ENCODE measurements around the gene NOC2L.
A peak's percentile ranks its signal among the peaks of the same experiment; 100 is the strongest.
"Not testable (repeated sequence)": the region's sequence is repeated elsewhere in the genome, so short reads cannot be mapped to it uniquely, and the experiment has no call there.

The NOC2L gene

DNA sequence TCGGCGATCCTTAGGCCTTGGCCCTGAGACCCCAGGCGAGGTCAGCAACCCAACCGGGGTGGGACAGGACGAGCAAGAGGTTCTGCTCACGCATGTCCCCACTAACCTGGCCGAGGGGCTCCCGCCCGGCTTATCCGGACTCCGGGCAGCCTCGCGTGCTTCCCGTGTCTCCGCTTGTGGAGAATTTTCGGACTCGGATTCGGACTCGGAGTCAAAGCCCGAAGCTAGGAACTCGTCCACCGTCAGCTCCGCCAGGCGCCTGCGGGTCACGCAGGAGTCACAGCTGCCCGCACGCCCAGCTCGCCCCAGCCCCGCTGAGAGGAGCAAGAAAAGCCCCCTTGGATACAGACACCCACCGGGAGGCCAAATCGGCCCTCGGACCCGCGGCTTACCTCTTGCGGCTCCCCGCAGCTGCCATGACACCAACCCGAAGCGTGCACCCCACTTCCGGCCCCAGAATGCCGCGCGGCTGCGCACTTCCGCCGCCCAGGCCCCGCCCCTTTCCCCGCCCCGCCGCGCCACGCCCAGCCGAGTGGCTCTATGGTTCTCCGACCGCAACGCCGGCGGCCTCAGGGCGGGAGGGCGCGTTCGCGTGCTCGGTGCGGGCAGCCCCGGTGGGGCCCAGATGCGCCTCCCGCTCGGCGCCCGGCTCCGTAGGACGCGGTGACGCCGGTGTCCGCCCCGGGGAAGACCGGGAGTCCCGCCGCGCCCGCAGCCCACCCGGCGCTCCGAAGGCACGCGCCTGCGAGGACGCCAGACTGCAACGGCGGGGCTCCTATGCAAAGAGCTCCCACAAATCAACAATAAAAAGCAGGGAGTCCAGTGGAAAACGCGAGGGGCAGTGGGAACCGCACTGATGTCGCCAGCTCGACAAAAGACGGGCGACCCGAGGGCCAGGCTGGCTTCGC lies at the start of gene NOC2L:
Gene NOC2L, minus strand, starts transcription at position 434 of the 908 bp plus-strand sequence. Its CDS starts 16 bp downstream, at position 418.
- peak; percentile 61 for DNase-seq (ENCODE audit: low read depth)

GRCh38 chr1:1006305-1007159 lies 47.5 kb upstream of the NOC2L start:
- no peak for DNase-seq (ENCODE audit: low read depth)

GRCh38 chr1:1005774-1006304 lies 46.8 kb upstream of the NOC2L start:
- no peak for DNase-seq (ENCODE audit: low read depth)

- DNase-seq (ENCODE audit: low read depth), result no peak
These were observed 46.0 kb upstream of the NOC2L start for GRCh38 chr1:1004780-1005697.

GRCh38 chr1:1004420-1004779 lies 45.3 kb upstream of the NOC2L start:
- no peak for DNase-seq (ENCODE audit: low read depth)

- DNase-seq (ENCODE audit: low read depth), result no peak
These were observed 44.8 kb upstream of the NOC2L start for GRCh38 chr1:1003618-1004419.

DNA sequence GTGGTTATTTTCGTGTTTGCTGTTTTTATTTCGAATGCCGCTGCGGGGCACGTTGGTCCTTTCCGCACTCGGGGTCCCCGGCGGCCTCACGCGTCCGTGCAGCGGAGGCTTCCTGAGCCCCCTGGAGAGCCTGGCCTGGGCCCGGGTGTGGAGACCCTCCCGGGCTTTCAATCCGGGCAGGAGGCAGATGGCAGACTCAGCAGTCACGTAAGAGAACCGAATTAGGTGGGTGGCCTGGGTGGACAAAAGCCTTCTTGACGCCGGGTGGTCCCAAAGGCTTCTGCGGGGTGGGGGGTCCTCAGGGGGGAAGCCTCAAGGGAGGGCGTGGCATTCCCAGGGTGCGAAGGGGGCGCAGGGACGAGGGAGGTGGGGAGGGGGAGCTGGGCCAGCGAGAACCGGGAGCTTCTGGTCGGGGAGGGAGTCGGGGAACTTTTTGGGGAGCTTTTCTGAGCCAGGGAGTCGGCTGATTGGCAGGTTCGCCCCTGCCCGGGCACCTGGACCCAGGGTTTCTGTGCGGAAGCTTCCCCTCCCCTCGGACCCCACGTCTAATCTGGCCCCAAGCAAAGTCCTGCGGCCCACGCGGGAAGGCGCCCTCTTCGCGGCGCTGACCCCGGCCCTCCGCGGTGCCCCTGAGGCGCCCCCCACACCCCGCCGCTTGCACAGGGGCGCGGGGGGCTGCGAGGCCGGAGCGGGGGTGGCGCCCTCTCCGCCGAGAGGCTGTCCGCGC lies 42.2 kb upstream of the NOC2L start:
- no peak for DNase-seq (ENCODE audit: low read depth)

DNA sequence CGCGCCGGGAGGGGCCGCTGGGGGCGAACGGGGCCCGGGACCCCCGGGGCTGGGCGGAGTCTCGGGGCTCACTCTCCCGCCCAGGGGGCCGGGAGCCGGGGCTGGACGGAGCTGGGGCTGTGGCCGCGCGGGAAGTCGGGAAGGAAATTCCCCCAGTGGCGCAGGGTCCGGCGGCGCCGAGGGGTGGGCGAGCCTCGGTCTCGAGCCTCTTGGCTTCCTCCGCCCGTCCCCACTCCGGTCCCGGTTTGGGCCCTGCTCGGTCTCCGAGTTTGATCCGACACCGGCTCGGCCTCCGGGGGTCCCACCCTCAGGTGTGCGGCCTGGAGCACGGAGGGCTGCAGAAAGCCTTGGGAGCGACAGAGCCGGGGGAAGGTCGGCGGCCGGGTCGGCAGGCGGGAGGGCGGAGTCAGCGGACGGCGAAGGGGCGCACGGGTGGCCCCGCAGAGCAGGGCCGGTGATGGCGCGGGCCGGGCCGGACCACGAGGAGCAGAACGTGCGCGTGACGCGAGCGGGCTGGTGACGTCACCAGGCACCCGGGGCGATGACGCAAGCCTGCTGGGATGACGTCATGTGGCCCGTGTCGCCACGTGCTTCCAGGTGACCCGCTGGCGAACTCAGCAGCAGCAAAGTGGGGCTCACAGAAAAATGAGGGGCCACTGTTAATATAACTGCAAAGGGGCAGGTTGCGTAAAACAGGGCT lies 41.5 kb upstream of the NOC2L start:
- no peak for DNase-seq (ENCODE audit: low read depth)

- peak; percentile 27 for DNase-seq (ENCODE audit: low read depth)
These were observed 40.8 kb upstream of the NOC2L start, which contains the start of gene HES4 for GRCh38 chr1:999725-1000356. Gene HES4 (minus strand): TSS chr1:1000097. CDS start chr1:999973, 124 bp downstream.

- no peak for DNase-seq (ENCODE audit: low read depth)
These were observed 40.1 kb upstream of the NOC2L start for GRCh38 chr1:998995-999724.

DNA sequence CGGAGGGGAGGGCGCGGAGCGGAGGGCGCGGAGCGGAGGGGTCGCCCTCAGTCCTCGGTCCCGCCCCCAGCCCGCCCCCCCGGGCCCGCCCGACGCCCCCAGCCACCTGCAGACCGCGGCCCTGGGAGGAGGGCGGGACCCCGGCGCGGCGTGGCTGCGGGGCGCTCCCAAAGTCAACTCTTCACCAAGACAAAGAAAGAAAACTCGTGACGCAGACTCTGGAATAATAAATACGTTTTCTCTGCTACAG lies 39.6 kb upstream of the NOC2L start:
- no peak for DNase-seq (ENCODE audit: low read depth)

DNA sequence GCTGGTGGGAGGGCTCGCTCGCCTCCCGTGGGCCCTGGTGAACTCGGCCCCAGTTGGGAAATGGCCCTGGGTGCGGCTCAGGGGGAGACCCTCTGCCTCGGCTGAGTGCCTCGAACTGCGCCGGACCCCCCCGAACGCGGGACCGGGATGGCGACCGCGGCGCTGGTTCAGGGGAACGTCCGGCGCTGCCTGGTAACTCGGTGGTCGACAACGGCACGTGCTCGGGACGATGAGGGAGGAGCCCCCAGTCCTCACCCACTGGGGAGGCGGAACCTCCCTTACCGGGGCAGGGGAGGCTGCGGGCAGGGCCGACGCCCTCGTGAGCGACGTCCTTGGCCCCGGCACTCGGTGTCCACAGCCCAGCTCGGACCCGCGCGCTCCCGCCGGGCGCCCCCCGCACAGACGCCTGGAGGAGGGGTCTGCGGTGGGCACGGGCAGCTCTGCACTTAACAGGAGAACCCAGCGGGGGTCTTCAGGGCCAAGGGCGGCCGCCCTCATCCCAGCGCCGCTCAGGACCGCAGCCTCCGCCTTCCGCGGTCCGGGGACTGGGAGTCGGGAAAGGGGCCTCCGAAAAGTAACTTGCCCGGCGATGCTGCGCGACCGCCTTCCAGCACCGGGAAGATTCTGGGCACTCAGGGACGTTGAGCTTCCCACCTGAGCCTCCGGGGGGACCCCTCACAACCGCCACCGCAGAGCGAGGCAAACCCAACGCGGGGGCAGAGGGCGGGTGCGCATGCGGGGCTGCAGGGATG lies 39.1 kb upstream of the NOC2L start:
- DNase-seq (ENCODE audit: low read depth), result no peak

- DNase-seq (ENCODE audit: low read depth), result no peak
These were observed 38.6 kb upstream of the NOC2L start for GRCh38 chr1:997713-997992.

- DNase-seq (ENCODE audit: low read depth), result no peak
These were observed 38.0 kb upstream of the NOC2L start for GRCh38 chr1:996851-997712.

GRCh38 chr1:995665-996633 lies 36.9 kb upstream of the NOC2L start:
- DNase-seq (ENCODE audit: low read depth), result no peak

- DNase-seq (ENCODE audit: low read depth), result not testable (repeated sequence)
These were observed 35.5 kb upstream of the NOC2L start for GRCh38 chr1:994546-994945.
